Muscle layer of duodenum (tissue), 2 donors: ENCODE results near the gene BFSP1.

Source experiments
- H3K27ac ChIP-seq: one replicate; pipeline ENCODE4 v1.7.0; 2013; ENCODE audit warnings: mild to moderate bottlenecking, low read length
- H3K27me3 ChIP-seq: one replicate; pipeline ENCODE4 v1.7.0; 2013; ENCODE audit warnings: low read depth, mild to moderate bottlenecking, control low read depth, low read length
- H3K36me3 ChIP-seq, 2 donors: one replicate each; pipeline ENCODE4 v1.7.0; 2013; ENCODE audit warnings: low read length in 2 of 2, control low read depth in 1 of 2, mild to moderate bottlenecking in 1 of 2; ENCODE audit not compliant: insufficient read depth in 2 of 2, control insufficient read depth in 1 of 2
- H3K4me1 ChIP-seq, 2 donors: one replicate each; pipeline ENCODE4 v1.7.0; 2013; ENCODE audit warnings: low read length in 2 of 2, mild to moderate bottlenecking in 2 of 2, control low read depth in 1 of 2, moderate library complexity in 1 of 2; ENCODE audit not compliant: insufficient read depth in 2 of 2, control insufficient read depth in 1 of 2
- H3K4me3 ChIP-seq, 2 donors: one replicate each; pipeline ENCODE4 v1.7.0; 2013; ENCODE audit warnings: low read length in 2 of 2, low read depth in 1 of 2, mild to moderate bottlenecking in 1 of 2
- H3K9me3 ChIP-seq, 2 donors: one replicate each; pipeline ENCODE4 v1.7.0; 2013; ENCODE audit warnings: low read length in 2 of 2, control low read depth in 1 of 2, mild to moderate bottlenecking in 1 of 2; ENCODE audit not compliant: control insufficient read depth in 1 of 2
- donor health status: healthy.

Gene BFSP1

DNA sequence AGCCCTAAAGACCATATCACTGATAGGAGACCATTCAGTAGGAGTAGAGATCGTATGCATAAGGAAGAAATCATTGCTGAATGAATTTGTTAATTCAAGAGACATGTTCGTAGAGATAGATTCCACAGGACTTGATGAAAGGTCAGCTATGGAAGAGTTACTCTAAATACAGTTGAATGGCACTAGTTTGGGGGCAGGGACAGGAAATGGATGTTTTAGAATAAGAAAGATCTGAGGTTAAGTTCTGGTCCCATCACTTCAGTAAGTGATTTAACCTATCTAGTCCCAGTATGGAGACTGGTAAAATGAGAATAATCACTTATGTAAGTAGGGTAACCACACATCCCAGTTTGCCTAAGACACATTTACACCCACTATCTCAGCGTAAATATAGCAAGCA lies 2.9 kb upstream of the BFSP1 start:
- no peak overlapping the region for H3K4me3 ChIP-seq
- no peaks in the 10 kb centered on the region for H3K9me3 ChIP-seq
- H3K4me1 ChIP-seq = peaks cover 5 to 14% of the 10 kb centered on the region in 2 donors
- no peaks in the 10 kb centered on the region for H3K27me3 ChIP-seq
- no peak overlapping the region for H3K27ac ChIP-seq
- no peaks in the 10 kb centered on the region for H3K36me3 ChIP-seq

DNA sequence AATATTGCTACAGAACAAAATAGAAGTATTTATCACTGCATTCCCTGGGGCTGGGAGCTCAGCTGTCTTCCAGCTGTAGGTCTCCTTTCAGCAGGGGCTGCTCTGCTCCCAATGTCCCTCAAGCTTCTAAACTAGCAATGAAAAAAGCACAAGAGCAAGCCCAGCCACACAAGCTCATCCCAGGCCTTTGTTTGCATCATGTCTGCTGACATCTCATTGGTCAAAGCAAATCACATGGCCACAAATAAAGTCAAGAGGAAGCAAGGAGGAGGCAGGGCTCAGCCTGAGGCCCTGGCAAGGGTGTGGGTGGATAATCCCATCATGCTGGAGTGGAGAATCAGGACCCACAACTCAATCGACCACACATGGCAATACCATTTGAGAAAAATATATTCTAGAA lies 2.2 kb upstream of the BFSP1 start:
- Histone ChIP-seq H3K9me3 (no peaks in the 10 kb centered on the region), H3K27ac (no peak overlapping the region), H3K27me3 (no peaks in the 10 kb centered on the region), H3K4me3 (no peak overlapping the region), H3K36me3 (no peaks in the 10 kb centered on the region), H3K4me1 (peaks cover 5 to 14% of the 10 kb centered on the region in 2 donors)

DNA sequence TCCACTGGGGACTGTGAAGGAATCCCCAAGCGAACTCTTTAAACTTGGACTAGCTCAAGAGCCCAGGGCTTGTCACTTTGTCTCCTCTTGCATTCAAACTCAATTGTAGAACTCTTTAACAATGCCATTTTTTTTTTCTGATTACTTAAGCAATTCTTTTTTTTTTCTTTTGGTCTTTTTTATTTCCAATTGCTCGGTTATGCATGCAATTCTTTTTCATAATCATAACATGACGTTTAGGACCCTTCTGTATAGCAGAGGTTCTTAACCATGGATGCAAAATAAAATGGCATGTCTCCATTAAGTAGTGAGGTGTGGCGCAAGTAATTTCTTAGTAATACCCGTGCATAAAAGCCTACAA lies 466 bp upstream of the BFSP1 start:
- H3K4me3 ChIP-seq = peak overlapping the region; percentile 59 to 71
- no peaks in the 10 kb centered on the region for H3K27me3 ChIP-seq
- H3K36me3 ChIP-seq = no peaks in the 10 kb centered on the region
- H3K27ac ChIP-seq = no peak overlapping the region
- H3K9me3 ChIP-seq = no peaks in the 10 kb centered on the region
- peaks cover 5 to 9% of the 10 kb centered on the region in 2 donors for H3K4me1 ChIP-seq

DNA sequence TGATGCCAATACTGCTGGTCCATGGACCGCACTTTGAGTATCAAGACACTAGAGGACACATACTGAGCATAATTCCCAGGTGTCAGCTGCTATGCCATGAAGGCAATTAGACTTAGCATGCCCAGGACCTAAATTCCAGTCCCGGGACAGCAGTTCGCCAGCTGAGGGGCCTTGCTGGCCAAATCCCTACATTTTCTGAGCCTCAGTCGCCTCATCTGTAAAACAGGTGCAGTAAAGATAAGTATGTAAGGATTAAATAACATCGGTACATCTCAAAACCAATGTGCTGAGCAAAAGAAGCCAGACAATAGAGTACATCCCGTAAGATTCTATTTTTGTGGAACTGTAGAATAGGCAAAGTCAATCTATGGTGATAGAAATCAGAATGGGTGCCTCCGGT lies 1.0 kb downstream of the BFSP1 start:
- no peaks in the 10 kb centered on the region for H3K27me3 ChIP-seq
- peak overlapping the region; percentile 42 to 71 for H3K4me3 ChIP-seq
- H3K4me1 ChIP-seq = peaks cover 5 to 9% of the 10 kb centered on the region in 2 donors
- H3K36me3 ChIP-seq = no peaks in the 10 kb centered on the region
- H3K27ac ChIP-seq = no peak overlapping the region
- H3K9me3 ChIP-seq = no peaks in the 10 kb centered on the region

DNA sequence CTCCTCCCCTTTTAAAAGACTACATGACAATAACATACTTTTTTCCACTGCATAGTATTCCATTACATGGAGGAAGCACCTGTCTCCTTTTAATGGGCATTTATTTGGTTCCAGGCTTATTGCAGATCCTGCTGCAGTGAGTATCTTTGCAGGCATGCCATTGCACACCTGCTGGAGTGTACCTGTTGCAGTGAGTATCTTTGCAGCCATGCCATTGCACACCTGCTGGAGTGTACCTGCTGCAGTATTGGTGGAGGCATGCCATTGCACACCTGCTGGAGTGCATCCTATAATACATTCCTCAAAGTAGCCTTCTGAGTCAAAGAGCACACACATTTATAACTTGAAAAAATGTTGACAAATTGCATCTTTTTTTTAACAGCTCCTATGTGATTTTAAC lies 1.6 kb downstream of the BFSP1 start:
- no peaks in the 10 kb centered on the region for H3K27me3 ChIP-seq
- H3K27ac ChIP-seq = no peak overlapping the region
- H3K4me3 ChIP-seq = no peak overlapping the region
- peaks cover 5 to 9% of the 10 kb centered on the region in 2 donors for H3K4me1 ChIP-seq
- no peaks in the 10 kb centered on the region for H3K9me3 ChIP-seq
- no peaks in the 10 kb centered on the region for H3K36me3 ChIP-seq

DNA sequence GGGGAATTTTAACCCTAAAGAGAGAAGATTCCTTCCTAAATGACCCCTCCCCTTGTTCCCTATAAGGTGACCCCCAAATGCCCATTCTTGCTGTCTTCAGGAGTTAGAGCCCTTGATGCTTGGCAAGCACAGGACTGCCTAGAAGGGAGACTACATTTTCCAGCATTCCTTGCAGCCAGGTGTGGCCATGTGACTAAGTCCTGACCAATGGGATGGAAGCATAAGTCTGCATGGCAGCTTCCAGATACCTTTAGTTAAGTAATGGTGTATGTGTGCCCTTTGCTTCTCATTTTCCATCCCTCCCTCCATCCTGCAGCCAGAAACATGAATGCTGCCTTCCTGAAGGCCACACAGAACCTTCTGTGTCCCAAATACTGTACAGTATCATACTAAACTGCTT lies 5.5 kb downstream of the BFSP1 start:
- Histone ChIP-seq H3K9me3 (no peaks in the 10 kb centered on the region), H3K27ac (no peak overlapping the region), H3K4me3 (no peak overlapping the region), H3K27me3 (no peaks in the 10 kb centered on the region), H3K4me1 (no peaks in the 10 kb centered on the region), H3K36me3 (no peaks in the 10 kb centered on the region)

DNA sequence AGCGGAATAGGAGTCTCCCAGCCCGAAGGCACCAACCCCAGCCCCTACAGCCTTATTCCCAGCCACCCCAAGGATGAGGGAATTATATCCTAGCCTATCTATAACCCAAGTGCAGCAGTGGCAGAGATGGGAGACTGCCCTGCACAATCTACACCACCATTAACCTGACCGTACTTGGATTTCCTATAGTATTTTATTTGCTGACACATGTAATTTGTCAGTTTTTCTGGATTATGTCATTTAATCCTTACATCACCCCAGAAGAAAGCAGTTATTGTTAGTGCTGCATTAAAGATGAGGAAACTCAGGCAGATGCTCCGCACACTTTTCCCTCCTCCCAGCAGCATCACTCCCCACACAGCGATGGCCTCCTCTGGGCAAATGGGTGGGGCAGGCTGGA lies 6.0 kb downstream of the BFSP1 start:
- Histone ChIP-seq H3K9me3 (no peaks in the 10 kb centered on the region), H3K4me3 (no peak overlapping the region), H3K36me3 (no peaks in the 10 kb centered on the region), H3K27ac (no peak overlapping the region), H3K27me3 (no peaks in the 10 kb centered on the region), H3K4me1 (no peaks in the 10 kb centered on the region)

DNA sequence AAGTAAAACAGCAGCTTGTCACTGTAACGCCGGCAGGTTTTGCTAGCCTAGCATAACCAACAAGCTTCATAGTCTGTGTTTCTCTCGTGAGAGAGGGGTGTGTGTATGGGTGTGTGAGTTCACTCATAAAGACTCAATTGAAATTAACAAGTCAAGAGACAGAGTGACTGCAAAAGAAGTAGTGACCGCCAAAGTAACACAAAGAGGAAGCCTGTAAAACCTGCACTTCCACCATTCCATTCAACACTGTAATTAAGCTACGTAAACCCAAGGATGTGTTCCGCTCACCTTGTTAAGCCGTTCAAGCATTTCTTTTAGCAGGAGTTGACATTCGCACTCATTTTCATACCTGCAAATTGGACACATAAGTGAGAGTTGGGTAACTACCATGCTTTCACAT lies 6.6 kb downstream of the BFSP1 start:
- Histone ChIP-seq H3K4me3 (no peak overlapping the region), H3K36me3 (no peaks in the 10 kb centered on the region), H3K27ac (no peak overlapping the region), H3K9me3 (no peaks in the 10 kb centered on the region), H3K4me1 (no peaks in the 10 kb centered on the region), H3K27me3 (no peaks in the 10 kb centered on the region)

DNA sequence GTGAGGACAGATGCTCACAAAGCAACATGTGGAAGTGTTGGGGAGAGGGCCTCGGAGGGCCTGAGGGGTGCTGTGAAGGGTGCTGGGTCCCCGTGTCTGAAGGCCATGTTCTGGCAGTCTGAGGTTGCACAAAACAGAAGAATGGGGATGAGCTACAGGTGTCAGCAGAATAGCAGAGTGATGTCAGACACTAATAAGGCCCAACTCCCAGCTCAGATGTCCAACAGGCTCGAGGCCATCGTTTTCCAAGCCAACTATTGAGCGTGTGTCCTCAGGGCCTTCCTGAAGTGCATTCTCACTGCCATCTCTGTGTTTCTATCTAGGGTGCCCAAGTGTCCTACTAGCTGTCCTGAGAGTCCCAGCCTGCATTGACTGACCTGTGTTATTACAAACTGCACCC lies 7.9 kb downstream of the BFSP1 start:
- Histone ChIP-seq H3K27me3 (no peaks in the 10 kb centered on the region), H3K36me3 (no peaks in the 10 kb centered on the region), H3K27ac (no peak overlapping the region), H3K9me3 (no peaks in the 10 kb centered on the region), H3K4me1 (no peaks in the 10 kb centered on the region), H3K4me3 (no peak overlapping the region)

DNA sequence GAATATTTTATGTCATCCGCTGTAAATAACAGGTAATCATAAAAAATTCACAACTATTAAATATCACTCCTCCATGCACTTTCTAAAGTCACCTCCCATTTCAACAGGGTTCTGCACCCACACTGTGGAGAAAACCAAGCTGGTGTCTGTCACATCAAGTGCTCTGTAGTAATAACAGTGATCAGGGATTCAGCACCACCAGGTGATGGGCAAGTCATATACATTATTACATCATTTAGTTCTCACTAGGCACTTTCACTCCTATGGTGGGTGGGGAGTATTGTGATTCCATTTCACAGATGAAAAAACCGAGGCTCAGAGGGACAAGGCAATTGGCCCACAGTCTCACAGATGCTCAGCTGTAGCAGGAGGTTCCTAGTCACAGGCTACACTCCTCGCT lies 8.7 kb downstream of the BFSP1 start:
- H3K27ac ChIP-seq = no peak overlapping the region
- no peaks in the 10 kb centered on the region for H3K36me3 ChIP-seq
- H3K4me1 ChIP-seq = no peaks in the 10 kb centered on the region
- no peak overlapping the region for H3K4me3 ChIP-seq
- no peaks in the 10 kb centered on the region for H3K9me3 ChIP-seq
- no peaks in the 10 kb centered on the region for H3K27me3 ChIP-seq

DNA sequence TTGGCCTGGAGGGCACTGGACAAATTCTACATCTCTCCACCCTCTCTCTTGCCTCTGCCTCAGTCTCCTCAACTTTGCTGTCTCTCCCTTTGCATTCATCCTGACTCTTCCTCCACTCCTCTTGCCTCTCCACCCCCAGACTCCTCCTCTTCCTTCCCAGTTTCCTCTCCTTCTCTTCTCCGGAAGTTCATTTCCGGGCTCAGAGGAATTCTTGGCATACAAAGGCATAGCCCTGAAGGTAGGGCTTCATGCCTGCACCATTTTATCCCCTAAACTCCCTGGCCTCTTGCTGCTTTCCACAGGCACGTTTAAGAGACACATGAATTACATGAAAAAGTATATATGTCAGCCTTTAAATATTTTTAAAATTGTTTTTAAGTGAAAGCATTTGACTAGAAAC lies 10.6 kb downstream of the BFSP1 start:
- H3K27me3 ChIP-seq = no peaks in the 10 kb centered on the region
- H3K27ac ChIP-seq = no peak overlapping the region
- H3K4me1 ChIP-seq = no peaks in the 10 kb centered on the region
- no peaks in the 10 kb centered on the region for H3K9me3 ChIP-seq
- no peak overlapping the region for H3K4me3 ChIP-seq
- no peaks in the 10 kb centered on the region for H3K36me3 ChIP-seq

DNA sequence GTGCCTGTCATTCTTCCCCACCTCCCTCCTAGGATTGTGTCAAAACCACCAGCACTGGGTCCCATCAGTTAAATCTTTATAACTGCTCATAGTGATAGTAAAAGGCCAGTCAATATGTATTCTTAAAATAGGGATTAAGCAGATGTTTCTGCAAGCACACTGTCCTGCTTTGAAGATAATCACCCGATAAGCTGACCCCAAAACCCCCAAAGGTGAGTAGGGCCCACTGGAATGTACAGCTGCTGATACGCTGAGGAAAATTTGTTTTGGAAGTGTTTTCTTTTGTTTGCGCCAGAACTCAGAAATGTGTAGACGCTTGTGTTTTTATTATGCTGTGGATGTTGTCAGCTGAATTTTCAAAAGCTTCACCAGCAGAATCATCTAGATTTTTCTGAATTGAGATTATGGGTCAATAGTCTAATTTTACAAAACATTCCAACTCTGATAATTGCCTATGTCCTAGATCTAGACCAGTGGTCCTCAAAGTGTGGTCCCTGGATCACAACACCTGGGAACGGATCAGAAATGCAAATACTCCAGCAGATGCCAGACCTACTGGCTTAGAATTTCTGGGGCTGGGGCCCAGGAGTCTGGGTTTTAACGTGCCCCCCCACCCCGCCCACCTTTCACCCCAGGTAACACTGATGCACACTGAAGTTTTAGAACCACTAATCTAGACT lies 11.4 kb downstream of the BFSP1 start:
- H3K27me3 ChIP-seq = no peaks in the 10 kb centered on the region
- H3K4me1 ChIP-seq = no peaks in the 10 kb centered on the region
- H3K4me3 ChIP-seq = no peak overlapping the region
- no peaks in the 10 kb centered on the region for H3K9me3 ChIP-seq
- no peak overlapping the region for H3K27ac ChIP-seq
- no peaks in the 10 kb centered on the region for H3K36me3 ChIP-seq
